HG02943 (cell line): Measurements from ENCODE around the gene RET.

Experiments used
- ATAC-seq: cut with Tn5 transposase; IDR thresholded peaks from one replicate; pipeline ENCODE4 v1.9.1; 2021; ENCODE audit warnings: mild to moderate bottlenecking, low read depth, moderate library complexity; ENCODE audit not compliant: unreplicated experiment

The RET gene

GRCh38 chr10:43117777-43118583 lies 41.1 kb downstream of the RET start:
- ATAC-seq: no peak

GRCh38 chr10:43118631-43119415 lies 42.0 kb downstream of the RET start:
- no peak for ATAC-seq

GRCh38 chr10:43119416-43120115 lies 42.7 kb downstream of the RET start:
- ATAC-seq: no peak

- no peak for ATAC-seq
Measured at GRCh38 chr10:43120116-43120928, 43.5 kb downstream of the RET start.

GRCh38 chr10:43120929-43121314 lies 44.1 kb downstream of the RET start:
- ATAC-seq: peak; percentile 85

GRCh38 chr10:43121444-43121843 lies 44.6 kb downstream of the RET start:
- no peak for ATAC-seq

GRCh38 chr10:43122096-43122495 lies 45.2 kb downstream of the RET start:
- no peak for ATAC-seq

GRCh38 chr10:43122826-43123225 lies 46.0 kb downstream of the RET start:
- ATAC-seq: no peak

- no peak for ATAC-seq
Measured at GRCh38 chr10:43123361-43124093, 46.7 kb downstream of the RET start.

GRCh38 chr10:43124094-43124521 lies 47.2 kb downstream of the RET start:
- ATAC-seq: no peak

- ATAC-seq: no peak
Measured at GRCh38 chr10:43124574-43125273, 47.9 kb downstream of the RET start.

GRCh38 chr10:43125274-43125845 lies 48.5 kb downstream of the RET start:
- ATAC-seq: no peak

- no peak for ATAC-seq
Measured at GRCh38 chr10:43125881-43126731, 49.2 kb downstream of the RET start.

- ATAC-seq: peak; percentile 58
Measured at GRCh38 chr10:43126759-43127424, 50.0 kb downstream of the RET start.

GRCh38 chr10:43127442-43127841 lies 50.6 kb downstream of the RET start:
- ATAC-seq: no peak

- ATAC-seq: no peak
Measured at GRCh38 chr10:43128331-43128730, 51.5 kb downstream of the RET start.

GRCh38 chr10:43128958-43129706 lies 52.3 kb downstream of the RET start:
- no peak for ATAC-seq
